ENCODE results near the gene ITGB3. TPM values are rescaled to one million over a fixed set of nuclear protein-coding genes. Genes with fewer than 3 reads are reported as not detected.

Gene ITGB3
- total RNA-seq, 1 donor from 2014 or later: not detected

DNA sequence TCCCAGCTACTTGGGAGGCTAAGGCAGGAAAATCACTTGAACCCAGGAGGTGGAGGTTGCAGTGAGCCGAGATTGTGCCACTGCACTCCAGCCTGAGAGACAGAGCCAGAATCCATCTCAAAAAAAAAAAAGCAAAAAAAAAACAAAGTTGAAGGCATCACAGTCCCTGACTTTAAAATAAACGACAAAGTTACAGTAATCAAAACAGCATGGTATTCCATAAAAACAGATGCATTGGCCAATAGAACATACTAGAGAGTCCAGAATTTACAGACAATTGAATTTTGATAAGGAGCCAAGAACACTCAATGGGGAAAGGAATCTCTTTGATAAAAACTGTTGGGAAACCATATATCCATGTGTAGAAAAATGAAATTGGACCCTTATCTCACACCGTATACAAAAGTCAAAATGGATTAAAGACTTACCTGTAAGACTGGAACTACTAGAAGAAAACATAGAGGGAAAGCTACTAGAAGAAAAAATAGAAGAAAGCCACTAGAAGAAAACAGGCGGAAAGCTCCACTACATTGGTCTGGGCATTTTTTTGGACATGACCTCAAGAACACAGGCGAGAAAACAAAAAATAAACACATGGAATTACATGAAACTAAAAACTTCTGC is 67.4 kb downstream of the ITGB3 start:
- peaks cover 13% of the 10 kb centered on the region for H3K4me1 Mint-ChIP-seq (ENCODE audit: unreplicated experiment)

DNA sequence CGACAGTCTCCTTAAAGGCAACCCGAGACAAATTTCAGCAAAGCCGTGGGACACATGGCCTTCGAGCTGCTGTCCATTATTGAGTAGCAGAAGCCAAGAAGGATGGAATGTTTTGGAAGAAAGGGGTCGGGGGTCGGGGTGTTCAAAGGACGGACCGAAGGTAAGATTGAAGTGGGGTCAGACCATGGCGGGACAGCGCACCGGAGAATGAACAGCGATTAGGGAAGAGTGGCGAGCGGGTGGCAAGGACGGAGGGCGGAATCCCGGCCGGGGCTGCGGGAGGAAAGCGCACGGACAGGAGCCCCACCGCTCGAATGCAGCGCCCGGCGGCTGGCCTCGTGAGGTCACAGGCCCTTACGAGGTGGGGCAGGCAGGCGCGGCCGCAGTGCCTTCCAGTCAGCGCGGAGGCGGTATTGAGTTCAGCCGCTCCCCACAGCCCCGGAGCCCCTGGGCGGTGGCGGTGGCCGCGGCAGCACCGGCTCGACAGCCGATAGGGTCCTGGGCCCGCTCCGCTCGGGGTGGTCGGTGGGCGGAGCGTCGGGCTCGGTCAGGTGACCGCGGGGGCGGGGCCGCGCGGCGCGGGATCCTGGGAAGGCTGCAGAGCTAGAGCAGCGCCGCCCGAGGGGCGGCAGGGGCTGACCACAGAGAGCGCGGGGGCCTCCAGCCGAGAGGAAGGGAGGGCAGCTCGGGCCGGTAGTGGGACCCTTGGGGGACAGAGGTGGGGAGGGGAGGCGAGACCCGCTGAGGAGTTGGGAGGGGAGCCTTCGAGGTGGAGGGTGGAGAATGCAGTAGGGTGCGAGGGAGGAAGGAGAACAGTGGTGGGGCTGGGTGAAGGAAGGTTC is 70.0 kb downstream of the ITGB3 start, which contains the start of gene EFCAB13:
Gene EFCAB13, plus strand, starts transcription at position 574 of the 842 bp plus-strand sequence. CDS start 4,399 bp downstream, outside the sequence.
- Mint-ChIP-seq H3K4me1 (ENCODE audit: unreplicated experiment) (peaks cover 13% of the 10 kb centered on the region), H3K36me3 (ENCODE audit: low read depth, unreplicated experiment) (no peaks in the 10 kb centered on the region), H3K4me3 (ENCODE audit: unreplicated experiment) (peak within 1 kb of the TSS; percentile 93), H3K9me3 (ENCODE audit: unreplicated experiment) (peaks cover 3% of the 10 kb centered on the region), H3K27ac (ENCODE audit: unreplicated experiment) (peak within 1 kb of the TSS; percentile 90), H3K27me3 (ENCODE audit: unreplicated experiment) (peaks cover 6% of the 10 kb centered on the region)
- TF ChIP-seq, protein P1, sequence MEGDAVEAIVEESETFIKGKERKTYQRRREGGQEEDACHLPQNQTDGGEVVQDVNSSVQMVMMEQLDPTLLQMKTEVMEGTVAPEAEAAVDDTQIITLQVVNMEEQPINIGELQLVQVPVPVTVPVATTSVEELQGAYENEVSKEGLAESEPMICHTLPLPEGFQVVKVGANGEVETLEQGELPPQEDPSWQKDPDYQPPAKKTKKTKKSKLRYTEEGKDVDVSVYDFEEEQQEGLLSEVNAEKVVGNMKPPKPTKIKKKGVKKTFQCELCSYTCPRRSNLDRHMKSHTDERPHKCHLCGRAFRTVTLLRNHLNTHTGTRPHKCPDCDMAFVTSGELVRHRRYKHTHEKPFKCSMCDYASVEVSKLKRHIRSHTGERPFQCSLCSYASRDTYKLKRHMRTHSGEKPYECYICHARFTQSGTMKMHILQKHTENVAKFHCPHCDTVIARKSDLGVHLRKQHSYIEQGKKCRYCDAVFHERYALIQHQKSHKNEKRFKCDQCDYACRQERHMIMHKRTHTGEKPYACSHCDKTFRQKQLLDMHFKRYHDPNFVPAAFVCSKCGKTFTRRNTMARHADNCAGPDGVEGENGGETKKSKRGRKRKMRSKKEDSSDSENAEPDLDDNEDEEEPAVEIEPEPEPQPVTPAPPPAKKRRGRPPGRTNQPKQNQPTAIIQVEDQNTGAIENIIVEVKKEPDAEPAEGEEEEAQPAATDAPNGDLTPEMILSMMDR (IDR thresholded peaks at IDR 0.05; ENCODE audit: unreplicated experiment): no peak
- peak; percentile 89 for DNase-seq (ENCODE audit: low spot score)

More for the DNA sequence above, 67.4 kb downstream of the ITGB3 start:
- DNase-seq (ENCODE audit: low spot score): no peak
- no peak overlapping the region for H3K27ac Mint-ChIP-seq (ENCODE audit: unreplicated experiment)
- H3K4me3 Mint-ChIP-seq (ENCODE audit: unreplicated experiment): no peak overlapping the region
- peaks cover 6% of the 10 kb centered on the region for H3K27me3 Mint-ChIP-seq (ENCODE audit: unreplicated experiment)
- peaks cover 3% of the 10 kb centered on the region for H3K9me3 Mint-ChIP-seq (ENCODE audit: unreplicated experiment)
- TF ChIP-seq, protein P1 (IDR thresholded peaks at IDR 0.05; ENCODE audit: unreplicated experiment): no peak
- no peaks in the 10 kb centered on the region for H3K36me3 Mint-ChIP-seq (ENCODE audit: low read depth, unreplicated experiment)

DNA sequence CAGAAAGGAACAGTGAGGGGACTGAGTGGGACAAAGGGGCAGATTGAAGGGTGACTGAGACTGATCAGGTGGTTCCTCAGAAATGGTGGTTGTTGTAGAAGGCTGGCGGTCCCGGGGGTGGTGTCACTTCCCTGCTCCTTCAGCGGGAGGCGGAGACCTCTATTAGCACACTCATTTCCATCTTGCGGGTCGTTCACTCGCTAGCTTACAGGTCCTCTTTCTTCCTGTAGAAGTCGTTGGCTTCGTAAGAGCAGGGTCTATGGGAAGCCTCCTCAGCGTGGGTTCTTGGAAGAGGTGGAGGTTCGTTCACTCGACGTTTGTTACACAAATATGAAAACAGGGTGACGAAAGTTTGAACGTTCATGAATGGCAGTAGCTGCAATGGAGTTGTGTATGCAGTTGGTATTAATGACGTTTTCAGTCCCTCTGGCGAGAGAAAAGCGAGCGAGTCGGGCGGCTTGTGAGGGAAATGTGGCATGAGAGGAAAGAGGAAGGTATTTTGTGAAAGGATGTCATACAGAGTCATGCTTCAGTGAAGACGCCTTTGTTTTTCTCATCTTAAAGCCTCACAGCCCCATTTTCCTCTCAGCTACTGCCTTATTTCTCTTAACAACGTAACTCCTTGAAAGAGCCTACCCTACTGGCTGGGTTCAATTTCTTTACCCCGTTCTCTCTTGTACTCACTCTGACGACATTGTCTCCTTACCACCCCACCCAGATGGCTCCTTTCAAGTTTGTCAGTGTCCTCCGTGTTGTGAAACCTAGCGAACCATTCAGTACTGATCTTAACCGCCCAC is 70.8 kb downstream of the ITGB3 start:
- peak; percentile 28 for DNase-seq (ENCODE audit: low spot score)
- TF ChIP-seq, protein P1 (IDR thresholded peaks at IDR 0.05; ENCODE audit: unreplicated experiment): no peak
- H3K27me3 Mint-ChIP-seq (ENCODE audit: unreplicated experiment): peaks cover 6% of the 10 kb centered on the region
- H3K4me1 Mint-ChIP-seq (ENCODE audit: unreplicated experiment): peaks cover 13% of the 10 kb centered on the region
- no peaks in the 10 kb centered on the region for H3K36me3 Mint-ChIP-seq (ENCODE audit: low read depth, unreplicated experiment)
- H3K27ac Mint-ChIP-seq (ENCODE audit: unreplicated experiment): peak overlapping the region; percentile 90
- peak overlapping the region; percentile 93 for H3K4me3 Mint-ChIP-seq (ENCODE audit: unreplicated experiment)
- H3K9me3 Mint-ChIP-seq (ENCODE audit: unreplicated experiment): peaks cover 3% of the 10 kb centered on the region

DNA sequence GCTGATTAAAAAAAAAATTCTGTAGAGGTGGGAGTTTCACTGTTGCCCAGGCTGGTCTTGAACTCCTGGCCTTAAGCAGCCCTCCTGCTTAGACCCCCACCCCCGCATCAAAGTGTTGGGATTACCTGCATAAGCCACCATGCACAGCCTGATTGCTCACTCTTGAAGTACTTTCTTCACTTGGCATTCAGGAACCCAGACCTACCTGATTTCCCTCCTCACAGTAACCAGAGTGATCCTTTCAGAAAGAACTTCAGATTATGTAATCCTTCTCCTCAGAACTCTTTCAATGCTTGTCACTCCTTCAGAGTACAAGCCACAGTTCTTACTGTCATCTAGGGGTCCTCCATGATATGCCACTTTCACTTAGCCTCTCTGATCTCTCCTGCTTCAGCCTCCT is 71.5 kb downstream of the ITGB3 start:
- no peaks in the 10 kb centered on the region for H3K36me3 Mint-ChIP-seq (ENCODE audit: low read depth, unreplicated experiment)
- peak overlapping the region; percentile 37 for H3K4me3 Mint-ChIP-seq (ENCODE audit: unreplicated experiment)
- H3K4me1 Mint-ChIP-seq (ENCODE audit: unreplicated experiment): peaks cover 13% of the 10 kb centered on the region

More for the DNA sequence above, 71.5 kb downstream of the ITGB3 start:
- Mint-ChIP-seq H3K27ac (ENCODE audit: unreplicated experiment) (no peak overlapping the region), H3K9me3 (ENCODE audit: unreplicated experiment) (peaks cover 3% of the 10 kb centered on the region), H3K27me3 (ENCODE audit: unreplicated experiment) (peaks cover 6% of the 10 kb centered on the region)
- TF ChIP-seq, protein P1 (IDR thresholded peaks at IDR 0.05; ENCODE audit: unreplicated experiment): no peak
- no peak for DNase-seq (ENCODE audit: low spot score)
